GM10266 (cell line): ENCODE results near the gene RTN4R.
A peak's percentile ranks its signal among the peaks of the same experiment; 100 is the strongest.

Source experiments
- DNase-seq: peaks from one replicate; pipeline ENCODE4 v3.0.0; 2012; ENCODE audit errors: extremely low spot score
- CTCF ChIP-seq: IDR thresholded peaks from 2 replicates; pipeline ENCODE4 v1.5.1; 2012; ENCODE audit warnings: mild to moderate bottlenecking, low read depth; ENCODE audit not compliant: control insufficient read depth, insufficient read depth; ENCODE audit errors: missing control alignments

Gene RTN4R

GRCh38 chr22:20258584-20259326 is 9.4 kb downstream of the RTN4R start:
- no peak for DNase-seq
- peak; percentile 52 for TF ChIP-seq CTCF

- TF ChIP-seq CTCF, result no peak
- DNase-seq, result no peak
Observed at GRCh38 chr22:20258021-20258299, 10.2 kb downstream of the RTN4R start.

- DNase-seq, result no peak
- TF ChIP-seq CTCF, result no peak
Observed at GRCh38 chr22:20257212-20258020, 10.7 kb downstream of the RTN4R start.

GRCh38 chr22:20256551-20257211 is 11.4 kb downstream of the RTN4R start:
- DNase-seq, result no peak
- TF ChIP-seq CTCF, result no peak

GRCh38 chr22:20256027-20256426 is 12.1 kb downstream of the RTN4R start:
- TF ChIP-seq CTCF, result no peak

GRCh38 chr22:20254975-20255946 is 12.9 kb downstream of the RTN4R start:
- DNase-seq, result no peak
- TF ChIP-seq CTCF, result no peak

More at GRCh38 chr22:20256027-20256426, 12.1 kb downstream of the RTN4R start:
- no peak for DNase-seq
